ENCODE results near the gene CROCC2.

- TF ChIP-seq EZH2 (IDR thresholded peaks at IDR 0.05; ENCODE audit: borderline replicate concordance, low read depth, low read length, severe bottlenecking) (no peak), CTCF (IDR thresholded peaks at IDR 0.05; ENCODE audit: borderline replicate concordance, extremely low read depth, low read length, poor library complexity, severe bottlenecking) (no peak)
Measured at GRCh38 chr2:240970816-240971215, 64.7 kb downstream of the CROCC2 start.

Measured in DND-41 (cell line).